ENCODE data around the gene CRABP1. TPM values are rescaled to one million over a fixed set of nuclear protein-coding genes. Genes with fewer than 3 reads are reported as not detected.

Gene CRABP1
- polyA plus RNA-seq, 2 donors, result 0.11 TPM; not detected in 1

GRCh38 chr15:78341057-78341987 lies 1.2 kb downstream of the CRABP1 start:
- H3K36me3 ChIP-seq (ENCODE audit: control insufficient read depth in 2 of 2, insufficient read depth in 2 of 2, low read length in 1 of 2), result no peaks in the 10 kb centered on the region
- peaks cover 2 to 6% of the 10 kb centered on the region in 2 donors for H3K4me1 ChIP-seq (ENCODE audit: control insufficient read depth in 2 of 2, insufficient read depth in 2 of 2, low read length in 1 of 2)
- 6% methylated on average over 53 of the region's 53 CpGs for WGBS, 2 donors
- H3K4me3 ChIP-seq (ENCODE audit: low read depth in 1 of 2, low read length in 2 of 2), result no peak overlapping the region
- peaks cover 13 to 21% of the 10 kb centered on the region in 2 donors for H3K27me3 ChIP-seq (ENCODE audit: control insufficient read depth in 1 of 2, insufficient read depth in 2 of 2, low read length in 2 of 2)
- H3K27ac ChIP-seq (ENCODE audit: low read depth in 2 of 2, low read length in 1 of 2), result no peak overlapping the region
- H3K9me3 ChIP-seq (ENCODE audit: control insufficient read depth in 2 of 2, insufficient read depth in 1 of 2, low read depth in 1 of 2, low read length in 1 of 2), result no peaks in the 10 kb centered on the region

DNA sequence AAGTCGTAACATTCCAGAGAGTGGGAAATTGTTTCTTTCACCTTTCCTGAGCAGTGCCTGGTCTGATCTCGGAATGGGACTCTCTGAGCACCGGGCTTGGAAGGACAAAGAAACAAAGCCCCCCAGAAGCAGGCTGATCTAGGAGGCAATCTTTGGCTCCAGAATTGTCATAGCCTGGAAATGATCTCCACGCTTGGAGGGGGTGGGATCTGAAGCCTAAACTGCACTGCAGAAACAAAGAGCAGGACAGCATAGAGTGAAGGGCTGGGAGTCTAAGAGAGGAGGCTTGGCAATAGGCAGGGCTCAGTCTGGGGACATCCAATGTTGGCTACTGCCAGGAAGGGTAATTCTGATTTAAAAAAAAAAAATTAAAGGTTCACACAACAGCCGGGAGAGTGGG lies 1.9 kb downstream of the CRABP1 start:
- H3K4me1 ChIP-seq (ENCODE audit: control insufficient read depth in 2 of 2, insufficient read depth in 2 of 2, low read length in 1 of 2), result peaks cover 2 to 6% of the 10 kb centered on the region in 2 donors
- no peaks in the 10 kb centered on the region for H3K9me3 ChIP-seq (ENCODE audit: control insufficient read depth in 2 of 2, insufficient read depth in 1 of 2, low read depth in 1 of 2, low read length in 1 of 2)
- 50 to 55% methylated on average over 5 of the region's 5 CpGs for WGBS, 2 donors
- no peak overlapping the region for H3K27ac ChIP-seq (ENCODE audit: low read depth in 2 of 2, low read length in 1 of 2)
- H3K36me3 ChIP-seq (ENCODE audit: control insufficient read depth in 2 of 2, insufficient read depth in 2 of 2, low read length in 1 of 2), result no peaks in the 10 kb centered on the region
- peaks cover 13 to 16% of the 10 kb centered on the region in 2 donors for H3K27me3 ChIP-seq (ENCODE audit: control insufficient read depth in 1 of 2, insufficient read depth in 2 of 2, low read length in 2 of 2)
- H3K4me3 ChIP-seq (ENCODE audit: low read depth in 1 of 2, low read length in 2 of 2), result no peak overlapping the region

- 74% methylated on average over 12 of the region's 12 CpGs for WGBS, 2 donors
- Histone ChIP-seq H3K4me1 (ENCODE audit: control insufficient read depth in 2 of 2, insufficient read depth in 2 of 2, low read length in 1 of 2) (peaks cover 2 to 6% of the 10 kb centered on the region in 2 donors), H3K9me3 (ENCODE audit: control insufficient read depth in 2 of 2, insufficient read depth in 1 of 2, low read depth in 1 of 2, low read length in 1 of 2) (no peaks in the 10 kb centered on the region), H3K36me3 (ENCODE audit: control insufficient read depth in 2 of 2, insufficient read depth in 2 of 2, low read length in 1 of 2) (no peaks in the 10 kb centered on the region), H3K27ac (ENCODE audit: low read depth in 2 of 2, low read length in 1 of 2) (no peak overlapping the region), H3K27me3 (ENCODE audit: control insufficient read depth in 1 of 2, insufficient read depth in 2 of 2, low read length in 2 of 2) (peaks cover 13 to 16% of the 10 kb centered on the region in 2 donors), H3K4me3 (ENCODE audit: low read depth in 1 of 2, low read length in 2 of 2) (no peak overlapping the region)
Measured at GRCh38 chr15:78343276-78344060, 3.3 kb downstream of the CRABP1 start.

DNA sequence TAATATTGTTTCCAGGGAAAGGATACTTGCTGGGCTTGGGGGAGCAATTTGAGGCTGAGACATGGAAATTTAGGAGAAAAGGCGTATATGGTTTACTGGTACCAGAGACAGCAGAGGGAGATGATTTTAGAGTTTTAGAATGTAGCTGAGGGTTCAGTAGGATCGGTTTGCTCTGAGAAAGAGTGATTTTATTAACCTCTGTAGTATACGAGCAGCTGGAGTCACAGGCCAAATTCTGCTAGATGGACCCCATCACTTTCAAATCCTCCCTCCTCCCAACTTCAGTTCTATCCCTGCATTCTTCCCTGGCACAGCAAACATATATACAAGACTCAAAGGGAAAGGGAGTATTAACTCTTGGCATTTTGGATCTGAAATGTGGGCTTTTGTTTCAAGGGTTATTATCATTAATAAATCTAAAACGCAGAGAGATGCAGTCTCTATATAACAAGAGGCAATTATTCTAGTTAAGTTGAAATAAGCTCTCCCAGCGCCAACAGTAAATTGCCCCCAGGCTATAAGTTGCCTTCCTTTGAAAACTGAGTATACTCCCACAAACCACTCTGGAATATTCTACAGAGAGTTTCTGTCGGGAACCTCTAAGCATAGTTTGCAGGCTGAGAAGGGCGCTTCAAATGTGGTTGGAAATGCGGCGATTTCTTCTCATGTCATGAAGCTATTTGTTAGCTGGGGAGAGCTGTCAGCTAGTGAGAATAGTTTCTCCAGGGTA lies 5.4 kb downstream of the CRABP1 start:
- Histone ChIP-seq H3K27ac (ENCODE audit: low read depth in 2 of 2, low read length in 1 of 2) (no peak overlapping the region), H3K4me3 (ENCODE audit: low read depth in 1 of 2, low read length in 2 of 2) (no peak overlapping the region), H3K36me3 (ENCODE audit: control insufficient read depth in 2 of 2, insufficient read depth in 2 of 2, low read length in 1 of 2) (no peaks in the 10 kb centered on the region), H3K27me3 (ENCODE audit: control insufficient read depth in 1 of 2, insufficient read depth in 2 of 2, low read length in 2 of 2) (peaks cover 8 to 10% of the 10 kb centered on the region in 2 donors), H3K4me1 (ENCODE audit: control insufficient read depth in 2 of 2, insufficient read depth in 2 of 2, low read length in 1 of 2) (peaks cover 0 to 6% of the 10 kb centered on the region in 2 donors), H3K9me3 (ENCODE audit: control insufficient read depth in 2 of 2, insufficient read depth in 1 of 2, low read depth in 1 of 2, low read length in 1 of 2) (no peaks in the 10 kb centered on the region)
- WGBS, 2 donors, result 74 to 79% methylated on average over 9 of the region's 9 CpGs

- H3K4me1 ChIP-seq (ENCODE audit: control insufficient read depth in 2 of 2, insufficient read depth in 2 of 2, low read length in 1 of 2), result no peaks in the 10 kb centered on the region
- no peak overlapping the region for H3K4me3 ChIP-seq (ENCODE audit: low read depth in 1 of 2, low read length in 2 of 2)
- 57 to 60% methylated on average over 17 of the region's 17 CpGs for WGBS, 2 donors
- H3K27me3 ChIP-seq (ENCODE audit: control insufficient read depth in 1 of 2, insufficient read depth in 2 of 2, low read length in 2 of 2), result no peaks in the 10 kb centered on the region
- no peaks in the 10 kb centered on the region for H3K36me3 ChIP-seq (ENCODE audit: control insufficient read depth in 2 of 2, insufficient read depth in 2 of 2, low read length in 1 of 2)
- no peaks in the 10 kb centered on the region for H3K9me3 ChIP-seq (ENCODE audit: control insufficient read depth in 2 of 2, insufficient read depth in 1 of 2, low read depth in 1 of 2, low read length in 1 of 2)
- no peak overlapping the region for H3K27ac ChIP-seq (ENCODE audit: low read depth in 2 of 2, low read length in 1 of 2)
Measured at GRCh38 chr15:78347586-78348543, 7.7 kb downstream of the CRABP1 start.

DNA sequence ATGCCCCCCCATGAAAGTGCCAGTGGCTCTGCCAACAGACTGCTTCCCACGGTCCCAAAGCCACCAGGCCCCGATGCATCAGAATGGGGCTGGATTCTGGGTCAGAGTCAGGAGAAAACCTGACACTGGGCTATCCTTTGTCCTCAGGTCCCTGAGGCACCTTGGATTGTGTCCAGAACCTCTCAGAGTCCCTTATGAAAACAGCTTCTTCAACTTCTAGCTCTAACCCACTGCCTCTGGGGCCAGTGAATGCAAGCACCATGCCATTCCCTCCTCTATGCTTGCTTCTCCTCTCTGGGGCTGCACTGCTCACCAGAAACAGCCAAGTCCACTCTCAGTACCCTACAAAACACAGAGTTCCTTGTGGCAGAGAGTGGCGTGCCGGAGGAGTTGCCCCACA lies 9.9 kb downstream of the CRABP1 start:
- Histone ChIP-seq H3K4me1 (ENCODE audit: control insufficient read depth in 2 of 2, insufficient read depth in 2 of 2, low read length in 1 of 2) (no peaks in the 10 kb centered on the region), H3K4me3 (ENCODE audit: low read depth in 1 of 2, low read length in 2 of 2) (no peak overlapping the region), H3K9me3 (ENCODE audit: control insufficient read depth in 2 of 2, insufficient read depth in 1 of 2, low read depth in 1 of 2, low read length in 1 of 2) (no peaks in the 10 kb centered on the region), H3K27me3 (ENCODE audit: control insufficient read depth in 1 of 2, insufficient read depth in 2 of 2, low read length in 2 of 2) (no peaks in the 10 kb centered on the region), H3K36me3 (ENCODE audit: control insufficient read depth in 2 of 2, insufficient read depth in 2 of 2, low read length in 1 of 2) (no peaks in the 10 kb centered on the region), H3K27ac (ENCODE audit: low read depth in 2 of 2, low read length in 1 of 2) (no peak overlapping the region)
- WGBS, 2 donors, result 69 to 77% methylated on average over 4 of the region's 4 CpGs

GRCh38 chr15:78351539-78351938 lies 11.4 kb downstream of the CRABP1 start:
- Histone ChIP-seq H3K36me3 (ENCODE audit: control insufficient read depth in 2 of 2, insufficient read depth in 2 of 2, low read length in 1 of 2) (no peaks in the 10 kb centered on the region), H3K4me1 (ENCODE audit: control insufficient read depth in 2 of 2, insufficient read depth in 2 of 2, low read length in 1 of 2) (no peaks in the 10 kb centered on the region), H3K27ac (ENCODE audit: low read depth in 2 of 2, low read length in 1 of 2) (no peak overlapping the region), H3K9me3 (ENCODE audit: control insufficient read depth in 2 of 2, insufficient read depth in 1 of 2, low read depth in 1 of 2, low read length in 1 of 2) (no peaks in the 10 kb centered on the region), H3K4me3 (ENCODE audit: low read depth in 1 of 2, low read length in 2 of 2) (no peak overlapping the region), H3K27me3 (ENCODE audit: control insufficient read depth in 1 of 2, insufficient read depth in 2 of 2, low read length in 2 of 2) (no peaks in the 10 kb centered on the region)
- WGBS, 2 donors, result 81 to 82% methylated on average over 3 of the region's 3 CpGs

GRCh38 chr15:78353093-78353492 lies 12.9 kb downstream of the CRABP1 start:
- Histone ChIP-seq H3K27me3 (ENCODE audit: control insufficient read depth in 1 of 2, insufficient read depth in 2 of 2, low read length in 2 of 2) (no peaks in the 10 kb centered on the region), H3K4me1 (ENCODE audit: control insufficient read depth in 2 of 2, insufficient read depth in 2 of 2, low read length in 1 of 2) (no peaks in the 10 kb centered on the region), H3K4me3 (ENCODE audit: low read depth in 1 of 2, low read length in 2 of 2) (no peak overlapping the region), H3K36me3 (ENCODE audit: control insufficient read depth in 2 of 2, insufficient read depth in 2 of 2, low read length in 1 of 2) (no peaks in the 10 kb centered on the region), H3K27ac (ENCODE audit: low read depth in 2 of 2, low read length in 1 of 2) (no peak overlapping the region), H3K9me3 (ENCODE audit: control insufficient read depth in 2 of 2, insufficient read depth in 1 of 2, low read depth in 1 of 2, low read length in 1 of 2) (no peaks in the 10 kb centered on the region)
- WGBS, 2 donors, result 56 to 63% methylated on average over 4 of the region's 4 CpGs
